Sigmoid colon (tissue), 7 donors: ENCODE data around the gene BMP10. TPM values are rescaled to one million over a fixed set of nuclear protein-coding genes. Genes with fewer than 3 reads are reported as not detected.

Experiments used
- DNase-seq: peaks from one replicate; pipeline ENCODE4 v3.0.0-alpha.2; 2019
- H3K27ac ChIP-seq, 4 donors: fragments of 200-600 bp; sonication (generic); one replicate each; pipeline ENCODE4 v1.5.1; 2016 to 2019; ENCODE audit warnings: mild to moderate bottlenecking in 1 of 4
- H3K27me3 ChIP-seq, 3 donors: fragments of 200-600 bp; sonication (generic); one replicate each; pipeline ENCODE4 v1.5.1; 2019; ENCODE audit warnings: mild to moderate bottlenecking in 1 of 3
- H3K36me3 ChIP-seq, 4 donors: fragments of 200-600 bp; sonication (generic); one replicate each; pipeline ENCODE4 v1.5.1; 2016 to 2019
- H3K4me1 ChIP-seq, 4 donors: fragments of 200-600 bp; sonication (generic); one replicate each; pipeline ENCODE4 v1.5.1; 2017 to 2019
- H3K4me3 ChIP-seq, 4 donors: fragments of 200-600 bp; sonication (generic); one replicate each; pipeline ENCODE4 v1.5.1; 2017 to 2019; ENCODE audit warnings: mild to moderate bottlenecking in 2 of 4, moderate library complexity in 1 of 4
- H3K9me3 ChIP-seq, 4 donors: fragments of 200-600 bp in 3 of 4; sonication (generic) in 3 of 4; one replicate each; pipeline versions ENCODE4 v1.5.1 to v1.6.1; 2013 to 2019
- CTCF ChIP-seq, 4 experiments: fragments of 450-650 bp in 3 of 4; fragments of 200-600 bp in 1 of 4; IDR thresholded peaks; one replicate each; pipeline ENCODE4 v1.5.1; 2016 to 2019; ENCODE audit warnings: antibody characterized with exemption in 4 of 4, mild to moderate bottlenecking in 3 of 4, moderate library complexity in 2 of 4
- EP300 ChIP-seq, 4 donors: sonication (generic); formaldehyde crosslinking; IDR thresholded peaks; one replicate each; pipeline ENCODE4 v1.6.1; 2017; ENCODE audit warnings: antibody characterized with exemption in 4 of 4
- POLR2A ChIP-seq, 2 donors: fragments of 450-650 bp; IDR thresholded peaks; one replicate each; pipeline ENCODE4 v1.6.1; 2016; ENCODE audit warnings: antibody characterized with exemption in 2 of 2, mild to moderate bottlenecking in 2 of 2, moderate library complexity in 2 of 2
- POLR2AphosphoS5 ChIP-seq, 4 donors: sonication (generic); formaldehyde crosslinking; IDR thresholded peaks; one replicate each; pipeline ENCODE4 v1.6.1; 2017; ENCODE audit warnings: antibody characterized with exemption in 4 of 4
- WGBS, 2 donors: extraction: QIAGEN DNeasy Blood & Tissue Kit; methylation state at CpG; one replicate each; pipeline ENCODE4 v1.1.7; 2013; 5-methylcytosine and 5-hydroxymethylcytosine counted together
- intact Hi-C: fragments of 100-400 bp; cut with DNase I; formaldehyde crosslinking; loops from one replicate; pipeline ENCODE4 v1.15.1; 2023
- polyA plus RNA-seq, 3 donors: library from polyadenylated mRNA; stranded (reverse); fragments of 200-250 nt; gene quantifications; one replicate each; pipeline ENCODE4 v1.2.3, GENCODE V29; 2013
- total RNA-seq, 4 donors: library from RNA; depleted of rRNA; stranded (reverse); fragments of >200 nt; gene quantifications; one replicate each; pipeline ENCODE4 v1.1.0, GENCODE V29; 2016
- donor health status: healthy with polysubstance abuse.
- donor health status: Bipolar disorder and iron deficiency.
- donor health status: healthy.

BMP10 gene
- total and polyA plus RNA-seq, 7 donors = not detected

- TF ChIP-seq CTCF (IDR thresholded peaks at IDR 0.05) (no peak), POLR2AphosphoS5 (IDR thresholded peaks at IDR 0.05) (no peak), POLR2A (IDR thresholded peaks at IDR 0.05) (no peak), EP300 (IDR thresholded peaks at IDR 0.05) (no peak)
- DNase-seq = no peak
- Histone ChIP-seq H3K4me3 (no peak overlapping the region), H3K27ac (no peak overlapping the region), H3K27me3 (no peaks in the 10 kb centered on the region), H3K36me3 (no peaks in the 10 kb centered on the region), H3K4me1 (peaks cover 0 to 8% (median 0%) of the 10 kb centered on the region in 4 donors), H3K9me3 (no peaks in the 10 kb centered on the region)
- intact Hi-C loops = no loop called here
- WGBS, 2 donors = 90 to 96% methylated on average over 4 of the region's 4 CpGs
Observed at GRCh38 chr2:68915393-68915792, 44.2 kb upstream of the BMP10 start.

GRCh38 chr2:68913359-68913758 lies 42.2 kb upstream of the BMP10 start:
- Histone ChIP-seq H3K4me3 (no peak overlapping the region), H3K9me3 (no peaks in the 10 kb centered on the region), H3K27me3 (no peaks in the 10 kb centered on the region), H3K27ac (no peak overlapping the region), H3K36me3 (no peaks in the 10 kb centered on the region), H3K4me1 (peaks cover 0 to 22% (median 7%) of the 10 kb centered on the region in 4 donors)
- TF ChIP-seq CTCF (IDR thresholded peaks at IDR 0.05) = no peak
- no peak for TF ChIP-seq EP300 (IDR thresholded peaks at IDR 0.05)
- TF ChIP-seq POLR2A (IDR thresholded peaks at IDR 0.05) = no peak
- TF ChIP-seq POLR2AphosphoS5 (IDR thresholded peaks at IDR 0.05) = no peak
- WGBS, 2 donors = 92 to 94% methylated on average over 3 of the region's 3 CpGs
- intact Hi-C loops = loop anchor here (5.0 kb wide), 1 partner anchor 161 kb away; no protein-coding TSS in a partner anchor
- no peak for DNase-seq

- TF ChIP-seq EP300 (IDR thresholded peaks at IDR 0.05) = no peak
- no peak for TF ChIP-seq CTCF (IDR thresholded peaks at IDR 0.05)
- no peak for TF ChIP-seq POLR2AphosphoS5 (IDR thresholded peaks at IDR 0.05)
- TF ChIP-seq POLR2A (IDR thresholded peaks at IDR 0.05) = no peak
- DNase-seq = no peak
- Histone ChIP-seq H3K4me1 (peaks cover 0 to 27% (median 11%) of the 10 kb centered on the region in 4 donors), H3K4me3 (no peak overlapping the region), H3K27me3 (no peaks in the 10 kb centered on the region), H3K36me3 (no peaks in the 10 kb centered on the region), H3K27ac (no peak overlapping the region), H3K9me3 (no peaks in the 10 kb centered on the region)
- intact Hi-C loops = loop anchor here (5.0 kb wide), 1 partner anchor 160 kb away; no protein-coding TSS in a partner anchor
- WGBS, 2 donors = 20 to 29% methylated on average over 2 of the region's 2 CpGs
Observed at GRCh38 chr2:68912732-68913131, 41.5 kb upstream of the BMP10 start.

GRCh38 chr2:68912111-68912510 lies 40.9 kb upstream of the BMP10 start:
- Histone ChIP-seq H3K36me3 (no peaks in the 10 kb centered on the region), H3K27ac (no peak overlapping the region), H3K4me1 (peaks cover 0 to 27% (median 11%) of the 10 kb centered on the region in 4 donors), H3K9me3 (no peaks in the 10 kb centered on the region), H3K27me3 (no peaks in the 10 kb centered on the region), H3K4me3 (no peak overlapping the region)
- 92 to 98% methylated on average over 3 of the region's 3 CpGs for WGBS, 2 donors
- TF ChIP-seq EP300 (IDR thresholded peaks at IDR 0.05) (no peak), POLR2AphosphoS5 (IDR thresholded peaks at IDR 0.05) (no peak), POLR2A (IDR thresholded peaks at IDR 0.05) (no peak)
- intact Hi-C loops = loop anchor here (5.0 kb wide), 1 partner anchor 160 kb away; no protein-coding TSS in a partner anchor
- no peak for DNase-seq

- Histone ChIP-seq H3K4me3 (no peak overlapping the region), H3K36me3 (no peaks in the 10 kb centered on the region), H3K27me3 (no peaks in the 10 kb centered on the region), H3K27ac (no peak overlapping the region), H3K9me3 (no peaks in the 10 kb centered on the region), H3K4me1 (peaks cover 0 to 27% (median 11%) of the 10 kb centered on the region in 4 donors)
- 92 to 99% methylated on average over 1 of the region's 1 CpG for WGBS, 2 donors
- no peak for DNase-seq
- TF ChIP-seq POLR2AphosphoS5 (IDR thresholded peaks at IDR 0.05) (no peak), POLR2A (IDR thresholded peaks at IDR 0.05) (no peak), CTCF (IDR thresholded peaks at IDR 0.05) (no peak), EP300 (IDR thresholded peaks at IDR 0.05) (no peak)
- intact Hi-C loops = loop anchor here (5.0 kb wide), 1 partner anchor 159 kb away; no protein-coding TSS in a partner anchor
Observed at GRCh38 chr2:68911709-68912108, 40.5 kb upstream of the BMP10 start.
